ENCODE data around the gene PDCD1. TPM values are rescaled to one million over a fixed set of nuclear protein-coding genes. Genes with fewer than 3 reads are reported as not detected.
"Not testable (repeated sequence)": the region's sequence is repeated elsewhere in the genome, so short reads cannot be mapped to it uniquely, and the experiment has no call there.

Gene PDCD1
- total RNA-seq, 1 experiment from 2014 or later = 0.22 TPM

DNA sequence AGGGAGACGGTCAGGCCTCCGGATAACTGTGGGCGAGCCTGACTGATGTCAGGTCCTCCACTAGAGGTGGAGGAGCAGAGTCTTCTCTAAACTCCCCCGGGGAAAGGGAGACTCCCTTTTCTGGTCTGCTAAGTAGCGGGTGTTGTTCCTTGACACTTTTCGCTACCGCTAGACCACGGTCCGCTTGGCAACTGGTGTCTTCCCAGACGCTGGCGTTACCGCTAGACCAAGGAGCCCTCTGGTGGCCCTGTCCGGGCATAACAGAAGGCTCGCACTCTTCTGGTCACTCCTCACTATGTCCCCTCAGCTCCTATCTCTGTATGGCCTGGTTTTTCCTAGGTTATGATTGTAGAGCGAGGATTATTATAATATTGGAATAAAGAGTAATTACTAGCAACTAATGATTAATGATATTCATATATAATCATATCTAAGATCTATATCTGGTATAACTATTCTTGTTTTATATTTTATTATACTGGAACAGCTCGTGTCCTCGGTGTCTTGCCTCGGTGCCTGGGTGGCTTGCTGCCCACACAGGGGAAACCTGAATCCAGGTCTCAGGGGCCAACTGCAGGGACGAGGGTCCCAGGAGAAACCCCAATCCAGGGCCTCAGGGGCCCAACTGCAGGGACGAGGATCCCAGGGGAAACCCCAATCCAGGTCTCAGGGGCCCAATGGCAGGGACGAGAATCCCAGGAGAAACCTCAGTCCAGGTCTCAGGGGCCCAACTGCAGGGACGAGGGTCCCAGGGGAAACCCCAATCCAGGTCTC lies 17.2 kb upstream of the PDCD1 start:
- CTCF ChIA-PET = interaction anchor here (0.7 to 0.8 kb wide), 2 partner anchors 163 to 1024 kb away, joined by 3 read pairs; no protein-coding TSS in a partner anchor
- H3K9me2 ChIP-seq (ENCODE audit: insufficient read depth); H3K27me3 ChIP-seq (ENCODE audit: insufficient read depth, low read length); H4K20me1 ChIP-seq (ENCODE audit: insufficient read depth); H3K27ac ChIP-seq (ENCODE audit: low read depth, low read length); BruUV-seq (replicated peaks); H3K9ac ChIP-seq (ENCODE audit: low read length); H3K4me3 ChIP-seq (replicated peaks in 1 of 2; ENCODE audit: low read depth in 1 of 2, low read length in 2 of 2); DNase-seq (ENCODE audit: low read depth, low spot score); H3K36me3 ChIP-seq (ENCODE audit: control insufficient read depth in 1 of 2, insufficient read depth in 2 of 2, low read length in 2 of 2); H2AFZ ChIP-seq (ENCODE audit: low read depth, low read length, poor library complexity, severe bottlenecking); H3K79me2 ChIP-seq (ENCODE audit: insufficient read depth, low read length); POLR2A ChIA-PET; ATAC-seq; H3K4me1 ChIP-seq (ENCODE audit: control insufficient read depth in 1 of 2, insufficient read depth in 2 of 2, low read length in 2 of 2); H3K9me3 ChIP-seq (ENCODE audit: control insufficient read depth in 1 of 2, insufficient read depth in 1 of 2, low read depth in 1 of 2, low read length in 2 of 2); RAD21 ChIA-PET (ENCODE audit: low non-redundant PET in 1 of 2, low total read pairs in 2 of 2, uncharacterized antibody in 2 of 2, unreplicated experiment in 2 of 2); H3K4me2 ChIP-seq (ENCODE audit: low read length): not testable (repeated sequence)
- intact Hi-C loops (cut with micrococcal nuclease) = loop anchor here (5.0 kb wide), 2 partner anchors 189 to 1024 kb away; partner anchors contain the start of gene DTYMK
- TF ChIP-seq, protein P1, sequence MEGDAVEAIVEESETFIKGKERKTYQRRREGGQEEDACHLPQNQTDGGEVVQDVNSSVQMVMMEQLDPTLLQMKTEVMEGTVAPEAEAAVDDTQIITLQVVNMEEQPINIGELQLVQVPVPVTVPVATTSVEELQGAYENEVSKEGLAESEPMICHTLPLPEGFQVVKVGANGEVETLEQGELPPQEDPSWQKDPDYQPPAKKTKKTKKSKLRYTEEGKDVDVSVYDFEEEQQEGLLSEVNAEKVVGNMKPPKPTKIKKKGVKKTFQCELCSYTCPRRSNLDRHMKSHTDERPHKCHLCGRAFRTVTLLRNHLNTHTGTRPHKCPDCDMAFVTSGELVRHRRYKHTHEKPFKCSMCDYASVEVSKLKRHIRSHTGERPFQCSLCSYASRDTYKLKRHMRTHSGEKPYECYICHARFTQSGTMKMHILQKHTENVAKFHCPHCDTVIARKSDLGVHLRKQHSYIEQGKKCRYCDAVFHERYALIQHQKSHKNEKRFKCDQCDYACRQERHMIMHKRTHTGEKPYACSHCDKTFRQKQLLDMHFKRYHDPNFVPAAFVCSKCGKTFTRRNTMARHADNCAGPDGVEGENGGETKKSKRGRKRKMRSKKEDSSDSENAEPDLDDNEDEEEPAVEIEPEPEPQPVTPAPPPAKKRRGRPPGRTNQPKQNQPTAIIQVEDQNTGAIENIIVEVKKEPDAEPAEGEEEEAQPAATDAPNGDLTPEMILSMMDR (IDR thresholded peaks at IDR 0.05 in 2 of 3, conservative IDR thresholded peaks at IDR 0.05 in 1 of 3; ENCODE audit: borderline replicate concordance in 1 of 3, insufficient read depth in 1 of 3, low read depth in 2 of 3, low read length in 2 of 3) = peak in 2 of 3 experiments; percentile 18 to 22; a peak in 2 of 6 replicates

DNA sequence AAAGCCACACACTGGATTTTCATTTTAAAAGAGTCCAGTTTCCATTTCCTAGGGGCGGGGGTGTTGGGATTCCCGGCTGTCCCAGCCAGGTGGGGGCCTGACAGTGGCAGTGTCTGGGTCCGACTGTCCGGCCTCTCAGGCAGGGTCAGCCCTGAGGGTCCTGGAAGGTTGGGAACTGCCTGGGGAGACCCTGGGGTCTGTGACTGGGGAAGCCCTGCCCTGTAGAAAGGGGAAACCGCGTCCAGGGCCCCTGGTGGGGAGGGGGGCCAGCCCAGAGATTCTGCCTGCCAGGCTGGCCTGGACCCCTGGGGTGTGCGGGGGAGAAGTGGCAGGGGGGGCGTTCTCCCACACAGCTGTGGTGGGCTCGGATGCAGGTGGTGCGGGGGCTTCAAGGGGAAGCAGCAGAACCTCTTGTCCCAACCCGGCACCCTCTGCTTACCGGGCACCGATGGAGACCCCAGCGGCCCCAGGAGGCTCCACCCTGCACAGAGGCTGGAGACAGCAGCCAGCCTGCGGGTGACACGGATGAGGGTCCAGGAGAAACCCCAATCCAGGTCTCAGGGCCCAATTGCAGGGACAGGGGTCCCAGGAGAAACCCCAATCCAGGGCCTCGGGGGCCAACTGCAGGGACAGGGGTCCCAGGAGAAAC lies 15.7 kb upstream of the PDCD1 start:
- Histone ChIP-seq H3K9me3 (ENCODE audit: control insufficient read depth in 1 of 2, insufficient read depth in 1 of 2, low read depth in 1 of 2, low read length in 2 of 2) (peaks cover 0 to 6% of the 10 kb centered on the region in 2 experiments; a peak in 1 of 4 replicates), H3K79me2 (ENCODE audit: insufficient read depth, low read length) (no peaks in the 10 kb centered on the region), H2AFZ (ENCODE audit: low read depth, low read length, poor library complexity, severe bottlenecking) (no peak overlapping the region), H3K4me3 (replicated peaks in 1 of 2; ENCODE audit: low read depth in 1 of 2, low read length in 2 of 2) (no peak overlapping the region), H3K4me2 (ENCODE audit: low read length) (no peak overlapping the region), H3K9ac (ENCODE audit: low read length) (no peak overlapping the region), H3K27ac (ENCODE audit: low read depth, low read length) (no peak overlapping the region), H3K4me1 (ENCODE audit: control insufficient read depth in 1 of 2, insufficient read depth in 2 of 2, low read length in 2 of 2) (no peaks in the 10 kb centered on the region), H3K9me2 (ENCODE audit: insufficient read depth) (no peaks in the 10 kb centered on the region), H4K20me1 (ENCODE audit: insufficient read depth) (no peaks in the 10 kb centered on the region), H3K27me3 (ENCODE audit: insufficient read depth, low read length) (no peaks in the 10 kb centered on the region), H3K36me3 (ENCODE audit: control insufficient read depth in 1 of 2, insufficient read depth in 2 of 2, low read length in 2 of 2) (no peaks in the 10 kb centered on the region)
- BruUV-seq (replicated peaks) = no TSS peak
- ChIA-PET POLR2A (no interaction called here), RAD21 (ENCODE audit: low non-redundant PET in 1 of 2, low total read pairs in 2 of 2, uncharacterized antibody in 2 of 2, unreplicated experiment in 2 of 2) (no interaction called here), CTCF (no interaction called here)
- intact Hi-C loops (cut with micrococcal nuclease) = no loop called here
- ATAC-seq (no peak), DNase-seq (ENCODE audit: low read depth, low spot score) (no peak)
- TF ChIP-seq EZH2 (IDR thresholded peaks at IDR 0.05) (no peak), POLR2AphosphoS5 (IDR thresholded peaks at IDR 0.05; ENCODE audit: low read depth, low read length) (no peak), ZFX (IDR thresholded peaks at IDR 0.05) (no peak), JUND (IDR thresholded peaks at IDR 0.05) (no peak)

All from HCT116 (cell line).